ENCODE measurements around the gene NFX1.

The NFX1 gene

DNA sequence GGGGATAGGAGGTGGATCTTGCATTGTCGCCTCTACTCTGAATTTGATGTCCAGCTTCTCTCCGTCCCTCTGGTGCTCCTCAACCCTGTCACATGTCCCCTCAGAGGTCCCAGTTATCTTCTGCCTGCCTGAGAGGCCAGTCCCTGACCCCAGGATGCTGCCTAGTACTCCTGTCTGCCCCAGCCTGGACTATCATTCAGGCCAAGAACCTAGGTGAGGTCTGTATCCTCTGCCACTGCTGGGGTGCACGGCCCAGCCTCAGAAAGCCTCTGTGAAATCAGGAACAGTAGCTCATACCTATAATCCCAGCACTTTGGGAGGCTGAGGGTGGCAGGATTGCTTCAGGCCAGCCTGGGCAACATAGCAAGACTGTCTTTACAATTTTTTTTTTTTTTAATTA lies 41.7 kb upstream of the NFX1 start:
- DNase-seq: no peak
- no peak overlapping the region for H3K4me3 ChIP-seq (ENCODE audit: control insufficient read depth in 1 of 7, extremely low read depth in 1 of 7, insufficient read depth in 4 of 7, low read depth in 2 of 7, low read length in 6 of 7)
- peaks cover 5 to 32% (median 23%) of the 10 kb centered on the region in 4 experiments for H3K36me3 ChIP-seq (ENCODE audit: control insufficient read depth in 4 of 4, insufficient read depth in 4 of 4, low read length in 3 of 4)
- ChIA-PET CTCF (interaction anchor here (0.7 to 2.1 kb wide), 4 partner anchors 8 to 22 kb away, joined by 3 to 6 read pairs (median 4); no protein-coding TSS in a partner anchor), POLR2A (no interaction called here)
- no peak overlapping the region for H3K27ac ChIP-seq (ENCODE audit: insufficient read depth in 1 of 2, low read depth in 1 of 2, low read length in 2 of 2, poor library complexity in 1 of 2, severe bottlenecking in 2 of 2)
- 100% methylated on average over 3 of the region's 3 CpGs for WGBS (ENCODE audit: insufficient coverage)
- H3K4me1 ChIP-seq (ENCODE audit: control extremely low read depth in 1 of 4, control insufficient read depth in 4 of 4, insufficient read depth in 4 of 4, low read length in 3 of 4): peaks cover 0 to 6% (median 3%) of the 10 kb centered on the region in 4 experiments
- no peaks in the 10 kb centered on the region for H3K27me3 ChIP-seq (replicated peaks in 2 of 5; ENCODE audit: control insufficient read depth in 4 of 5, insufficient read depth in 5 of 5, low read length in 4 of 5)
- H3K9me3 ChIP-seq (ENCODE audit: control extremely low read depth in 1 of 5, control insufficient read depth in 4 of 5, insufficient read depth in 2 of 5, low read depth in 1 of 5, low read length in 4 of 5): no peaks in the 10 kb centered on the region

DNA sequence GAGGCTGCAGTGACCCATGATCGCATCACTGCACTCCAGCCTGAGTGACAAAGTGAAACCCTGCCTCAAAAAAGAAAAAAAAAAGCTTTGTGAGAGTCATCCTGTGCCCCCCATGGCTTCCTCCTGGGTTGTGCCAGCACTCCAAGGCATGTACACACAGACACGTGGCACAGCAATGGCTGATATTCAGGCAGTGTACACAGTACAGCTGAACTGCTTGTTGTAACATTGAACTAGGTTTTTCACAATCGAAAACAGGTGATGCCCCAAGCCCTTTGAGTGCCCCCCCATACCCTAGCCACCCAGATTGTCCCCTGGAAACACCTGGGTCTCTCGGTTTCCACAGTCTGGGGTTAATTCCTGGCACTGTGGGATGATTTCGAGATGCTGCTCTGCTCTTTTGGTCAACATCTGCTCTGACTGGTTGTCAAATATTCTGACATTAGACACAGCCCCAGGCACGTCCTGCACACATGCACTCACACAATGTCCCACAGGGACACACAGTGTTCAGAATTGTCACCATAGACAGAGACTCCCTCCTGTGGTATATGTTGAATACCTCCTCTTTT lies 41.1 kb upstream of the NFX1 start:
- CTCF ChIA-PET: interaction anchor here (0.6 to 2.1 kb wide), 4 partner anchors 8 to 1390 kb away, joined by 3 to 6 read pairs (median 4); no protein-coding TSS in a partner anchor

DNA sequence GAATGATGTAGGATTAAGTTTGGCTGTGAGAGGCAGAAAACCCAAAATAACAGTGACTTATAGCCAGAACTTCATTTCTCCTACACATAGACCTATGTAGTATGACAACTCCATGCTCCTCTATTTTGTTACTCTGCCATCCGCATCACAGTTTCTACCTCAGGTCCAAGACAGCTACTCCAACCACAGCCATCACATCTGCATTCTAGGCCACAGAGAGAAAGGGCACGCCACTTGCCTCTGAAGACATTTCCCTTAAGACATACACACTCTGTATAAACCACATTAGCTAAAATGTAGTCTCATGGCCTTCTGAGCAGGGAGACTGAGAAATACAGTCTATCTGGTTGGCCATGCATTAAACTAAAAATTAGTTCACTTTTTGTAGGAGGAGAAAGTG lies 40.3 kb upstream of the NFX1 start:
- POLR2A ChIA-PET: no interaction called here
- no peaks in the 10 kb centered on the region for H3K27me3 ChIP-seq (replicated peaks in 2 of 5; ENCODE audit: control insufficient read depth in 4 of 5, insufficient read depth in 5 of 5, low read length in 4 of 5)
- no peak overlapping the region for H3K27ac ChIP-seq (ENCODE audit: insufficient read depth in 1 of 2, low read depth in 1 of 2, low read length in 2 of 2, poor library complexity in 1 of 2, severe bottlenecking in 2 of 2)
- peaks cover 0 to 6% (median 3%) of the 10 kb centered on the region in 4 experiments for H3K4me1 ChIP-seq (ENCODE audit: control extremely low read depth in 1 of 4, control insufficient read depth in 4 of 4, insufficient read depth in 4 of 4, low read length in 3 of 4)
- H3K36me3 ChIP-seq (ENCODE audit: control insufficient read depth in 4 of 4, insufficient read depth in 4 of 4, low read length in 3 of 4): peaks cover 10 to 43% (median 33%) of the 10 kb centered on the region in 4 experiments
- DNase-seq: no peak
- no peaks in the 10 kb centered on the region for H3K9me3 ChIP-seq (ENCODE audit: control extremely low read depth in 1 of 5, control insufficient read depth in 4 of 5, insufficient read depth in 2 of 5, low read depth in 1 of 5, low read length in 4 of 5)
- H3K4me3 ChIP-seq (ENCODE audit: control insufficient read depth in 1 of 7, extremely low read depth in 1 of 7, insufficient read depth in 4 of 7, low read depth in 2 of 7, low read length in 6 of 7): no peak overlapping the region
- 92% methylated on average over 1 of the region's 2 CpGs for WGBS (ENCODE audit: insufficient coverage)
- CTCF ChIA-PET: interaction anchor here (2.1 kb wide), 1 partner anchor 9 kb away, joined by 6 read pairs; no protein-coding TSS in a partner anchor

More for the DNA sequence above, 41.1 kb upstream of the NFX1 start:
- 72% methylated on average over 5 of the region's 6 CpGs for WGBS (ENCODE audit: insufficient coverage)
- H3K27me3 ChIP-seq (replicated peaks in 2 of 5; ENCODE audit: control insufficient read depth in 4 of 5, insufficient read depth in 5 of 5, low read length in 4 of 5): no peaks in the 10 kb centered on the region
- H3K4me1 ChIP-seq (ENCODE audit: control extremely low read depth in 1 of 4, control insufficient read depth in 4 of 4, insufficient read depth in 4 of 4, low read length in 3 of 4): peaks cover 0 to 6% (median 3%) of the 10 kb centered on the region in 4 experiments
- peaks cover 5 to 35% (median 25%) of the 10 kb centered on the region in 4 experiments for H3K36me3 ChIP-seq (ENCODE audit: control insufficient read depth in 4 of 4, insufficient read depth in 4 of 4, low read length in 3 of 4)
- no peaks in the 10 kb centered on the region for H3K9me3 ChIP-seq (ENCODE audit: control extremely low read depth in 1 of 5, control insufficient read depth in 4 of 5, insufficient read depth in 2 of 5, low read depth in 1 of 5, low read length in 4 of 5)
- H3K4me3 ChIP-seq (ENCODE audit: control insufficient read depth in 1 of 7, extremely low read depth in 1 of 7, insufficient read depth in 4 of 7, low read depth in 2 of 7, low read length in 6 of 7): no peak overlapping the region
- POLR2A ChIA-PET: no interaction called here
- DNase-seq: no peak
- no peak overlapping the region for H3K27ac ChIP-seq (ENCODE audit: insufficient read depth in 1 of 2, low read depth in 1 of 2, low read length in 2 of 2, poor library complexity in 1 of 2, severe bottlenecking in 2 of 2)

DNA sequence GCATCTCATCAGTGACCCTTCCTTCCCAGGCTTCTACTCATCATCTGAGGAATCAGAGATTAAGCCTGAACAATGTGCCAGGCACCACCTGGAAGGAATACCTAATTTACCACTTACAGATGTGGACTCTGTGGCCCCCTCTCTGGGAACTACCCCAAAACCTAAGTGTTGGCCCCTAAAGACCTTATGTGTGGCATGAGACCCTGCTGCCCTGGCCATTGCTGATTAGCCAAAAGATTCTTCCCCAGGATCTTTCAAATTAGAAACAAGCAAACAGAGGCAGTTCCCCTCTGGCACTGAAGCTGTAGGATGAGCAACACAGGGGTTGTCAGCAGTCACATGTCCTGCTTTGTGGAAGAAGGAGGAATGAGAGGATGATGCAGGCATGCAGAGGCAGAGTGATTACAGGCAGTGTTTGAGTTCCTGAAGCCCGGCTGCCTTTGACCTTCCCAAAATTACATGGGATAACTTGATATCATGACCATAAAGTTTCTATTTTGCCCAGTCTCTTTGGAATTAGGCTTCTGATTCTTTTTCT lies 39.8 kb upstream of the NFX1 start:
- ChIA-PET CTCF (interaction anchor here (2.1 kb wide), 1 partner anchor 10 kb away, joined by 6 read pairs; no protein-coding TSS in a partner anchor), POLR2A (no interaction called here)
- H3K4me1 ChIP-seq (ENCODE audit: control extremely low read depth in 1 of 4, control insufficient read depth in 4 of 4, insufficient read depth in 4 of 4, low read length in 3 of 4): peaks cover 0 to 6% (median 3%) of the 10 kb centered on the region in 4 experiments
- no peaks in the 10 kb centered on the region for H3K27me3 ChIP-seq (replicated peaks in 2 of 5; ENCODE audit: control insufficient read depth in 4 of 5, insufficient read depth in 5 of 5, low read length in 4 of 5)
- peaks cover 15 to 49% (median 39%) of the 10 kb centered on the region in 4 experiments for H3K36me3 ChIP-seq (ENCODE audit: control insufficient read depth in 4 of 4, insufficient read depth in 4 of 4, low read length in 3 of 4)
- no peak overlapping the region for H3K27ac ChIP-seq (ENCODE audit: insufficient read depth in 1 of 2, low read depth in 1 of 2, low read length in 2 of 2, poor library complexity in 1 of 2, severe bottlenecking in 2 of 2)
- H3K4me3 ChIP-seq (ENCODE audit: control insufficient read depth in 1 of 7, extremely low read depth in 1 of 7, insufficient read depth in 4 of 7, low read depth in 2 of 7, low read length in 6 of 7): no peak overlapping the region
- no peaks in the 10 kb centered on the region for H3K9me3 ChIP-seq (ENCODE audit: control extremely low read depth in 1 of 5, control insufficient read depth in 4 of 5, insufficient read depth in 2 of 5, low read depth in 1 of 5, low read length in 4 of 5)
- WGBS (ENCODE audit: insufficient coverage): 73% methylated on average over 1 of the region's 1 CpG
- DNase-seq: no peak

DNA sequence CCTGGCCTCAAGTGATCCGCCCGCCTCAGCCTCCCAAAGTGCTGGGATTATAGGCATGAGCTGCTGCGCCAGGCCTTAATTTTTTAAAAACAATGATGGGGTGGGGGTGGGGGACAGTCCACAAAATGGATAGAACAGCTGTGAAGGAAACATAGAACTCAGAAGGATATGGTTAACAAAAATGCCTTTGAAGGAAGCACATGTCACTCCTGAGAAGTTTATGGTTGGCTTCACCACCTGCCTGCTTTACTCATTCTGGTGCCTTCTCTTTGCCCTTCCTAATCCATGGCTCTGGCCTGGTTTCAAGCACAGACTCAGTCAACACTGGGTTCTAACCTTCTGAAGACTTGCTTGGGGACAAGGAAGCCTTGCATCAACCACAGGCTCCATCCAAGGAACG lies 36.1 kb upstream of the NFX1 start:
- POLR2A ChIA-PET: no interaction called here
- H3K36me3 ChIP-seq (ENCODE audit: control insufficient read depth in 4 of 4, insufficient read depth in 4 of 4, low read length in 3 of 4): peaks cover 36 to 77% (median 61%) of the 10 kb centered on the region in 4 experiments

DNA sequence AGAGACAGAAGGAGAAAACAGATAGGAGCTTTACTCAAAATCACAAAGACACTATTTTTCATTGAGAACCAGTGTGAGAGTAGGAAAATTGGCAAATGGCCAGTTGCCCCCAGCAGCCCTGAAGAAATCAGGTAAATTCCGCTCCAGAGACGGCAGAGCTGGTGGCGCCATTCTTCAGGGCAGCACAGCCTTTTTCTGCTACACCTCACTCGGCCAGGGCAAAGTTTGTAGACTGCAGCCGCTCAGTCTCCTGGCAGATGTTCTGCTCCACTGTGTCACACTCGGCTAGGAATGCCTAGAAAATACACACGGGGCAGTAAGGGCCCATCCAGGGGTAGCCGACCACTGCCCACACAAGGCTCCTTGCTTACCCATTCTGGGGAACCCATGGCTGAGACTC lies 35.3 kb upstream of the NFX1 start:
- POLR2A ChIA-PET: interaction anchor here (0.8 kb wide), 1 partner anchor 9 kb away, joined by 5 read pairs; no protein-coding TSS in a partner anchor
- CTCF ChIA-PET: interaction anchor here (3.7 kb wide), 1 partner anchor 14 kb away, joined by 17 read pairs; the partner anchor contains the start of gene SPINK4

More for the DNA sequence above, 36.1 kb upstream of the NFX1 start:
- no peak overlapping the region for H3K27ac ChIP-seq (ENCODE audit: insufficient read depth in 1 of 2, low read depth in 1 of 2, low read length in 2 of 2, poor library complexity in 1 of 2, severe bottlenecking in 2 of 2)
- H3K9me3 ChIP-seq (ENCODE audit: control extremely low read depth in 1 of 5, control insufficient read depth in 4 of 5, insufficient read depth in 2 of 5, low read depth in 1 of 5, low read length in 4 of 5): no peaks in the 10 kb centered on the region
- CTCF ChIA-PET: interaction anchor here (0.9 to 3.7 kb wide), 2 partner anchors 8 to 13 kb away, joined by 3 to 17 read pairs; partner anchors contain the start of gene SPINK4
- peaks cover 0 to 3% (median under 1%) of the 10 kb centered on the region in 4 experiments for H3K4me1 ChIP-seq (ENCODE audit: control extremely low read depth in 1 of 4, control insufficient read depth in 4 of 4, insufficient read depth in 4 of 4, low read length in 3 of 4)
- DNase-seq: no peak
- WGBS (ENCODE audit: insufficient coverage): 93% methylated on average over 4 of the region's 4 CpGs
- H3K4me3 ChIP-seq (ENCODE audit: control insufficient read depth in 1 of 7, extremely low read depth in 1 of 7, insufficient read depth in 4 of 7, low read depth in 2 of 7, low read length in 6 of 7): no peak overlapping the region
- no peaks in the 10 kb centered on the region for H3K27me3 ChIP-seq (replicated peaks in 2 of 5; ENCODE audit: control insufficient read depth in 4 of 5, insufficient read depth in 5 of 5, low read length in 4 of 5)

DNA sequence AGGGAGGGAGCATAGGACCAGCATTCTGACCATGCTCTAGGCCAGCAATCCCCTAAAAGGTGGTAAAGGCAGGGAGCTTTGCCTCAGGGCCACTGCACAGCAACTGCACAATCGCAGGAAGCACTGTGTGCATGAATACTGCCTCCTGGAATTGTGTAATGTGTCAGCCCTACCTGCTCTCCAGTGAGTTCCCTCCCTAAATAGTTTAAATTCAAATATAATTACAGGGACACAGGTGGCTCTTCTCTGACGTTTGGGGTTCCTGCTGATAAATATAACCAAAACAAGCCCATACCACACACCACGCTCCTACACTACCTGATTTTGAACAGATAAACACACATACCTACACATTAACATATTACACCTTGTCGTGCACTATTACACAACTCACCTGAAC lies 34.8 kb upstream of the NFX1 start:
- 94% methylated on average over 3 of the region's 4 CpGs for WGBS (ENCODE audit: insufficient coverage)
- CTCF ChIA-PET: interaction anchor here (3.7 kb wide), 1 partner anchor 15 kb away, joined by 17 read pairs; the partner anchor contains the start of gene SPINK4
- no peak for DNase-seq
- H3K27me3 ChIP-seq (replicated peaks in 2 of 5; ENCODE audit: control insufficient read depth in 4 of 5, insufficient read depth in 5 of 5, low read length in 4 of 5): no peaks in the 10 kb centered on the region
- no peaks in the 10 kb centered on the region for H3K4me1 ChIP-seq (ENCODE audit: control extremely low read depth in 1 of 4, control insufficient read depth in 4 of 4, insufficient read depth in 4 of 4, low read length in 3 of 4)
- peaks cover 46 to 86% (median 67%) of the 10 kb centered on the region in 4 experiments for H3K36me3 ChIP-seq (ENCODE audit: control insufficient read depth in 4 of 4, insufficient read depth in 4 of 4, low read length in 3 of 4)
- H3K4me3 ChIP-seq (ENCODE audit: control insufficient read depth in 1 of 7, extremely low read depth in 1 of 7, insufficient read depth in 4 of 7, low read depth in 2 of 7, low read length in 6 of 7): no peak overlapping the region
- no peaks in the 10 kb centered on the region for H3K9me3 ChIP-seq (ENCODE audit: control extremely low read depth in 1 of 5, control insufficient read depth in 4 of 5, insufficient read depth in 2 of 5, low read depth in 1 of 5, low read length in 4 of 5)
- POLR2A ChIA-PET: interaction anchor here (0.8 kb wide), 1 partner anchor 8 kb away, joined by 5 read pairs; no protein-coding TSS in a partner anchor
- H3K27ac ChIP-seq (ENCODE audit: insufficient read depth in 1 of 2, low read depth in 1 of 2, low read length in 2 of 2, poor library complexity in 1 of 2, severe bottlenecking in 2 of 2): no peak overlapping the region

More for the DNA sequence above, 35.3 kb upstream of the NFX1 start:
- WGBS (ENCODE audit: insufficient coverage): 99% methylated on average over 8 of the region's 8 CpGs
- H3K9me3 ChIP-seq (ENCODE audit: control extremely low read depth in 1 of 5, control insufficient read depth in 4 of 5, insufficient read depth in 2 of 5, low read depth in 1 of 5, low read length in 4 of 5): no peaks in the 10 kb centered on the region
- peaks cover 44 to 83% (median 64%) of the 10 kb centered on the region in 4 experiments for H3K36me3 ChIP-seq (ENCODE audit: control insufficient read depth in 4 of 4, insufficient read depth in 4 of 4, low read length in 3 of 4)
- DNase-seq: no peak
- no peaks in the 10 kb centered on the region for H3K4me1 ChIP-seq (ENCODE audit: control extremely low read depth in 1 of 4, control insufficient read depth in 4 of 4, insufficient read depth in 4 of 4, low read length in 3 of 4)
- no peaks in the 10 kb centered on the region for H3K27me3 ChIP-seq (replicated peaks in 2 of 5; ENCODE audit: control insufficient read depth in 4 of 5, insufficient read depth in 5 of 5, low read length in 4 of 5)
- no peak overlapping the region for H3K4me3 ChIP-seq (ENCODE audit: control insufficient read depth in 1 of 7, extremely low read depth in 1 of 7, insufficient read depth in 4 of 7, low read depth in 2 of 7, low read length in 6 of 7)
- no peak overlapping the region for H3K27ac ChIP-seq (ENCODE audit: insufficient read depth in 1 of 2, low read depth in 1 of 2, low read length in 2 of 2, poor library complexity in 1 of 2, severe bottlenecking in 2 of 2)

All from common myeloid progenitor, CD34-positive (primary cell).